SHP77 treated with DMSO at 0.1 percent for 48 hours (cell line): ENCODE measurements around the gene CAMK1D.
A peak's percentile ranks its signal among the peaks of the same experiment; 100 is the strongest.
"Not testable (repeated sequence)": the region's sequence is repeated elsewhere in the genome, so short reads cannot be mapped to it uniquely, and the experiment has no call there.

ENCODE experiments used
- DNase-seq: peaks from one replicate; lab custom pipeline; 2025; lab: John Stamatoyannopoulos, UW

The CAMK1D gene

DNA sequence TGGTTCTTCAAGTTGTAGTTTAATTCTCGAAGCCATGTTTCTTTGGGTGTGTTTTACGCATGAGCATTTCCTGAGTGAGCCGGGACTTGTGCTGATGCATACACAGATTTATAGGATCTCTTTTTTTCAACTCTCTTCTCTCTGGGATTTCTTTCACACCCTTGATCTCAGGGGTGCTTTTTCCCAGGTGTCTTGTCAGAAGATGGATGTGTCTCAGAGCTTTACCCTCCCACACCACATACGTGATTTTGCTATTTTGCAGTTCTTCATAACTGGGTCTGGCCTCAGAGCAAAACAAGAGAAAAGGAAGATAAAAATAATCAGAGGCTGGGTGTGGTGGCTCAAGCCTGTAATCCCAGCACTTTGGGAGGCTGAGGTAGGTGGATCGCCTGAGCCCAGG is 177.0 kb downstream of the CAMK1D start:
- no peak for DNase-seq

DNA sequence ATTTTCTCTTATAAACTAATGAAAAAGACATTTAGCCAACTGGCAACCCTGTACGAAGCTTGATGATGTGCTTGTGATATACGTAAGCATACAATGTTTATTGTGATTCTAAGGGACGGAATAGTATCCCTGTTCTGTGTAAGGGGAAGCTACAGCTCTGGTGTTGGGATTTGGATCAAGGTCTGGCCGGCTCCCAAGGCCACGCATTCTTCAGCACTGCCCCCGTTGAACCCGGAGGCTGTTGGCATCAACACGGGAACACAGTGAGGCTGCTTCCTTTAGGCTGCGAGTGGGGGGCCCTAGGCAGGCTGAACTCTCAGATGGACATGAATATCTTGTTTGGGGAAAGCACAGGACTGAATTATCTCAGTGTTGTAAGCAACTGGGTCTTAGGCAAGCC is 180.6 kb downstream of the CAMK1D start:
- DNase-seq, result no peak

DNA sequence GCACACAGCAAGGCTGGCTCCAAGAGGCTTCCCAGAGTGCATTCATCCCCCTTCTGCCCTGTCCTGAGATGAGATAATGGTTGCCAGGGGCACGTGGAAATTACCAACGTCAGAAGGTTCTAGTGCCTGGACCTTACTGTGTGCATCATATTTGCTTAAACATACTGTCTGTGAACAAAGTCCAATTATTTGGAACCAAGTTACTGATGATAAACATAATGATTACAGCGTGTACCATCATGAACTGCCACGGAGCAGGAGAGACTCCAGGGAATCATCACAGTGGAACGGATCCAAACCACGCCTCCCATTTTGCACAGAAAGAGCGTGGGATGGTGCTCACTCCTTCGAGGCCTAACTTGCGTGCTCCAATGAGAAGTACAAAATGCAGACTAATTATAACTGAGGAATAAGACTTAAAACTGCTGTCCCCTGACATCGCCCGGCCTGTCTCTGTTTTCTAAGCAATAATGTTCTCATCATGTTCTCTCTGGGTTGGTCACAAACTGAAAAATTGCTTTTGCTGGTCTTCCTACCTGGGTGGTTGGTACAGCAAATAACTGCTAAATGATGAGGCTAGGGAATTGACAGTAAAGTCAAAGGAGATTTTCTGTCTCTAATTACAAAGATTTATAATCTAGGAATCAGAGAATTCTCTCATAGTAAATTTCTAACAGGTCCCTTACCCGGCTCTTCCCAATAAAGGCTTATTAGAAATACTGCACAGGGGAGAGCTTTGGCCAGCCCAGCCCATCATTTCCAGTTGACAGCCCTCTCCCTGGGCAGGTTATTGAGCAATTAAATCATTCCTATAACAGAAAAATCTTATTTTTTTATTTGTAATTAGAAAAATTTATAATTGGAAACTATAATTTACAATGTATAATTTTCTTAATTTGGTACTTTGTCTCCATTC is 182.2 kb downstream of the CAMK1D start:
- DNase-seq, result no peak

DNA sequence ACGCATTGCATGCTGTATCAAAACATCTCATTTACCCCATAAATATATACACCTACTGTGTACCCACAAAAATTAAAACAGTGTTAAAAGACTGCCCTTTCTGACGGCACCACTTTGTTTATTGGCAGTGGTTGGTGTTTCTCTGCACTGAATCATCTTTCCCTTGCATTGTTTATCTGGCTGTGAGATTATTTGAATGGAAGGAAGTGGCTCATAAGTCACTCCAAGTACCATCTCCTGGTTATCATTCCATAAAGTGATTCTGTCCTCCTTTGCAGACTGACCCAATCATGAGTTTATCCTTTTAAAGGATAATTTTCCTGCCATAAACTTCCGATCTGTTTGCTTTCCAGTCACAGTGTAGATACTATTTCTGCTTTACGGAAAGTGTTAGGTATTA is 183.8 kb downstream of the CAMK1D start:
- DNase-seq, result no peak

DNA sequence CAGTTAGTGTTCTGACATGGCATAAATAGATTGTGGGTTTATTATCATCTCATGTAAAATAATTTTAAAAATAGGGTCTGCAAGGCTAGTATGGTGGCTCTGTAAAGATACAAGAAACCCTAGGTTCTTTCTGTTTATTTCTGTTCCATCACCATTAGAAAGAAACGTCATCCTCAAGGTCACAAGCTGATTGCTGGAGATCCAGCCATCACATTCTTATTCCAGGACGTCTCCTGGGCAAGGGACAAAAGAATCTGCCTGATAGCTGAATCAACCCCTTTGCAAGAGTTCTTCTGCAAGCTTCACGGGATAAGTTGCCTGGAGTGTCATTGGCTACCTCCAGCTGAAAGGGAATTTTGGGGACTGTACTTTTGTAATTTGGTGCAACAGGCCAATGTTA is 184.4 kb downstream of the CAMK1D start:
- no peak for DNase-seq

DNA sequence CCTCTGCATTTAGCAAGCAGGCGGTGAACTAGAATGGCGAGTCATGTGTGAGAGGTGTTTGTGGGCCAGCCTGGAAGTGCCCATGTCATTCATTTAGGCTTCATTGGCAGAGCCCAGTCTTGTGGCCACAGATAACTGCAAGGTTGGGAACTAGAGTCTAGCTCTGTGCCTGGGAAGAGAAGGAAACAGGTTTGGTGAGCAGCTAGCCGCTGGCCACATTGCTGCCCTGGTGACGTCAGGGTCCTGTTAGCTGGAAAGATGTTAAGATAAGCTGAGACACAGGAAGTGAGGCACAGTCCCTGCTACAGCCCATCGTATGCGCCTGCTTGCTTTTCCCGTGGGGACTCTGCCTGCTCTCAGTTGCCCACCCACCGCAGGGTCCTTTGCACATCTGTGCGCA is 185.5 kb downstream of the CAMK1D start:
- no peak for DNase-seq

DNA sequence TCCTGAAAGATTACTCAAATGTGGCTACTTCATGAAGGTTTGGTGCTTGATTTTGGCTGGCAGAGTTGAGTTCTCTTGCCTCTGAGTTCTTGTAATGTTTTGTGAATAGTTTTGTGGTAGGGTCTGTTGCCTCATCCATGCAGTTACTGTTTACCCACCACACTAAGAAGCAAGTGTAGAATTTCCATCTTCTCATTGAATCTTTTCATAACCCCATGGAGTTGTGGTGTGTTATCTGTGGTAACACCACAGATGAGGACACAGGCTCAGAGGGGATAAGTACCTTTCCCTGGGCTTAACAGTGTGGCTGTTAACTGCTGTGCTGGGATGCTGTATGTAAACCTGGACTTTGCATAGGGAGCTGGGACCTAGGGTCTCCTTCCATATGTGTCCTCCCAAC is 186.3 kb downstream of the CAMK1D start:
- no peak for DNase-seq

DNA sequence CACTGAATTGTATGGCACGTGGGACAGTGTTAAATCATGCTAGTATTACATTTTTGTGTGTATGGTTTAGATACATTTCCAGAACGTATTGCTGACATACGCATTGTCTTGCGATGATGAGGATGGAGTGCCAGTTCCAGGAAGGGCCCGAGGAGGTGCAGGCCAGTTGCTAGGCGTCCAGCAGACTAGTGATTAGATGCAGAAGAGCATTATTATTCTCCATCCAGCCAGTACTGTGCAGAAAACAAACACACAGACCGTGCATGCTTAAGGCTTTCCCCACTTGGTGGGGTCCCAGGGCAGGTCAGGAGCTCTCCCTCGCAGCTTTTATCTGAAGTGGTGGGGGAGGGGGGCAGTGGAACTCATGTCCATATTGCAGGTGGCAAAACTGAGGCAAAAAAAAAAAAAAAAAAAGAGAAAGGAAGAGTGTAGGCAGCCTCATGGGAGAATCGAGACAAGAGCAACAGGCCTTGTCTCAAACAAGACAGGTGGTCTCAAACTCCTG is 189.2 kb downstream of the CAMK1D start:
- no peak for DNase-seq

DNA sequence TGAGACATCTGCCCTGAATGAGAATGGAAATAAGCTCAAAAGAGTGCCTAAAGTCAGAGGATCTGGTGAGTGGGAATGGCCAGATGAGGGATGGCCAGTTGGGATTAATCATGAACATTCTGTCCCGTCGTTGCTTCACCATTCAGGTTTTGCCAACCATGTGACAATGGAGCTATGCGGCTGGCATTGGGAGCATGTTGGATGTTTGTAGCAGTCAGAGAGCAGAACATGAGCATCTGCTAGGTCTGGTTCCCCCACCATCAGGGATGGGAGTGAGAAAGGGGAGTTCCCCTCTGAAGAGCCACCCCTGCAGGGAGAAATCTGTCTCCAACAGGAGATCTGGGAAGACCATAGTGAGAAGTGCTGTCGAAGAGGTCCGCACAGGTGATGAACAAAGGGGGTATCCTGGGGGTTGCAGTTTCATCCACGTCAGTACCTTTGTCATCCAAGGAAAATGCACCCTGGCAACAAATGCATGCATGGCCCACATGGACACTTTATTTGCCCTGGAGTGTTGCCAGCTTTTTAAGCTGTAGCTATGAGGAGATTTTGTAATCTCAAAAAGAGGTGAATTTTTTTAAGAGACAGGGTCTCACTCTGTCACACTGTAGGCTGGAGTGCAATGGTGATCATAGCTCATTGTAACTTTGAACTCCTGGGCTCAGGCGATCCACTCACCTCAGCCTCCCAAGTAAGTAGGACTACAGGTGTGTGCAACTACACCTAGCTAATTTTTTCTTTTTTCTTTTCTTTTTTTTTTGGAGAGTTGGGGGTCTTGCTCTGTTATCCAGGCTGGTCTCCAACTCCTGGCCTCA is 190.2 kb downstream of the CAMK1D start:
- DNase-seq, result no peak

DNA sequence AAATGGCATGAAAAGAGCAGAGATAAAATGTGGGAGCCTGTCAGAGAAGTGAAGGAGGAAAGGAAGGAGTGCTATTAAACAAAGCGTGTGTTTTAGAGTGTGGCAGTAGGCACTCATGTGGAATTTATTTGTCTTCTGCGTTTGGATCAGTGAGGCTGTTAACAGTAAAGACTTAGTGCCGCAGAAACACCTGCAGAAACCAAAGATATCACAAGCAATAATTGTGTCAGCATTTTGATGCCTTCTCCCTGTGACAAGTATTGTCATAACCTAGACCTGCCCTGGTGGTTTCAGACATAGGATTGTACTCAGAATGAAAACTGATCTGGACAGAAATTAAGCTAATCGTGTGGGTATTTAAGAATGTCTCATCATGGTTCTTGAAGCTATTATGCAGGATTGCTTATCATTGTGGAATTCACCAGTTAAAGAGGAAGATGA is 191.0 kb downstream of the CAMK1D start:
- DNase-seq, result no peak

DNA sequence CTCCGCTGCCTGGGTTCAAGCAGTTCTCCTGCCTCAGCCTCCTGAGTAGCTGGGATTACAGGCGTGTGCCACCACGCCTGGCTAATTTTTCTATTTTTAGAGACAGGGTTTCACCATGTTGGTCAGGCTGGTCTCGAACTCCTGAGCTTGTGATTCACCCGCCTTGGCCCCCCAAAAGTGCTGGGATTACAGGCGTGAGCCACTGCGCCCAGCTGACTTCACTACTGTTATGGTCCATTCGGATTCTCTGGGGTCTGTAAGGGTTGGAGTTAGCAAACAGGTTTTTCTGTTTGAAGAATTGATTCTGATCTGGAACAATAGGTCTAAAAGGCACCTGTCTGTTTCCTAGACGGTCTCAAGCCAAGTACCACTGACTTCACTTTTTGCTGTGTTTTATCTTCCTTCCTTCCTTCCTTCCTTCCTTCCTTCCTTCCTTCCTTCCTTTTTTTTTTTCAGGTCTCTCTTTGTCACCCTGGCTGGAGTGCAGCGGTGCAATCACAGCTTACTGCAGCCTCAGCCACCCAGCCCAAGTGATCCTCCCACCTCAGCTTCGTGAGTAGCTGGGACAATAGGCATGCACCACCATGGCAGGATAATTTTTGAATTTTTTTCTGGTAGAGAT is 192.2 kb downstream of the CAMK1D start:
- DNase-seq, result no peak

DNA sequence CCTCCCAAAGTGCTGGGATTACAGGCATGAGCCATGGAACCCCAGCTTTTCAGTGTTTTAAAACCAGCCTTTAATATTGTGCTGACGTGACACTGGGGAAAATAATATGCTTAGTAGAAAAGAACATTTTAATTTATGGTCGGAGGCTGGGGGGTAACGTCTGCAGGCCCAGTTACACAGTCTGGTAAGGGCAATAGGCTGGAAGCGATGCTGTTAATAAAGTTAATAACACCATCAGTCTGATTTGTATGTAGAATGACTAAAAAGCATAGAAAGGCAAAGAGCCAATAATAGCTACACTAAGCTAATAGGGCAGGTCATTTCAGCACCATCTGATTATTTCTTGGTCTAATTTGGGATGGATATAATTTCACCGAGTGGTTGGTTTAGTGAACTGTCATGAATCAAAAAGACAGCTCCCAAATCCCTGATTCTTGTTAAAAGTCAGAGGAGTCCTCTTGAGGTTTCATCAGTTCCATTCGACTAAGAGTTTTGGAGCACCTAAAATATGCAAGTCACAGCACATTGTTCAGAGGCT is 192.9 kb downstream of the CAMK1D start:
- no peak for DNase-seq

DNA sequence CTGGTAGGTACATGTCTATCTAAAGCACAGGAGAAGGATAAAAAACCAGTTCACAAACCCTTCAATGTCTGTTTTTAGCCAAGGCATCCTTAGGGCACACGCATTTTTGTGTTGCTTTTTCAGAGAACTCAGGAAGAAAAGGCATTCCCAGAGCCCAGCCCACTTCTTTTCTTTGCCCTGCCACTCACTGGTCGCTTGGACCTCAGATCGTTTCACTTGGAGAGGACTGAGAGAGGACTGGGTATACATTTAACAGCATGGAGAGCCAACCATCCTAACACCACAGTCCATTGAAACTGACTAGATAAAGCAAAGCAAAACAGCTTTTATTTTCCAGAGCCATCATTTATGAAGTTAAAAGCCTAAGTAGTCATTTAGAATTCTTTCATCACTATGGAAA is 194.2 kb downstream of the CAMK1D start:
- no peak for DNase-seq

DNA sequence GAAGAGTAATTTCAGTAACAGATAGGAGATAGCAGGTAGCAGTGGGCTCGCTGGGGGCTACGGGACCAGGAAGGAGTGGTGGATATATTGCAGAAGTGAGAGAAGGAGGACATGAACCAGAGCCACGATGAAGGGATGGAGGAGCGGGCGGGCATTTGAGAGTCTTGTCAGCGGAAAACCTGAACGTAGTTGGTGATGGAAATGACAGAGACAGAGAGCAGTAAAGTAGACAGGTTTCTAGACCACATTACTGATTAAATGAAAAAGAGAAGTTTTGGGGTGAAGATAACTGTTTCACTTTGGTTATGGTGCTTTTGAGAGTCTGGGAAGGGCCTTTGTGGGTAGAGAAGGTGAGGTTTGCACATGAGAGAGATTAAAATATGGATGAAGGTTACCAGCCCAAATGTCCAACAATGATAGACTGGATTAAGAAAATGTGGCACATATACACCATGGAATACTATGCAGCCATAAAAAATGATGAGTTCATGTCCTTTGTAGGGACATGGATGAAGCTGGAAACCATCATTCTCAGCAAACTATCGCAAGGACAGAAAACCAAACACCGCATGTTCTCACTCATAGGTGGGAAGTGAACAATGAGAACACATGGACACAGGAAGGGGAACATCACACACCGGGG is 196.9 kb downstream of the CAMK1D start:
- not testable (repeated sequence) for DNase-seq

DNA sequence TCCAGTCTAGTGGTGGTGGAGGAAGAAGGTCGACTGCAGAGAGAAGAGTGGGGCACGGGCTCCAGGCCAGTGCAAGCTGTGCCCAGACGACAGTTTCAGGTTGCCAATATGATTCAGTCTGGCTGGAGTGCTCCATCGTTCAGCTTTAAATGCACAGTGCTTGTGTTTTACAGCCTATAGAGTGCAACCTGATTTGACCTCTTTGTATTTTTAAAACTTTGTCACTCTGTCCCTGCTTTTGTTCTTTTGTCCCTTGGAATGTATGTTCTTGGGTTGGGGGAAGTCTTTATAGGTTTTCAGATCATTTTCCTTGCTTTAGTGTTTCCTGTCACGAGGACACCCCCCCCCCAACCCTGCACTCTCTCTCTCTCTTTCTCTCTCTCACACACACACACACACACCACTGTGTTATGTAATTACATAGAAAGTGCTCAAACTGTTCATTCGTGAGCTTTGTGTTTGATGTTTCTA is 198.0 kb downstream of the CAMK1D start:
- peak; percentile 18 for DNase-seq

DNA sequence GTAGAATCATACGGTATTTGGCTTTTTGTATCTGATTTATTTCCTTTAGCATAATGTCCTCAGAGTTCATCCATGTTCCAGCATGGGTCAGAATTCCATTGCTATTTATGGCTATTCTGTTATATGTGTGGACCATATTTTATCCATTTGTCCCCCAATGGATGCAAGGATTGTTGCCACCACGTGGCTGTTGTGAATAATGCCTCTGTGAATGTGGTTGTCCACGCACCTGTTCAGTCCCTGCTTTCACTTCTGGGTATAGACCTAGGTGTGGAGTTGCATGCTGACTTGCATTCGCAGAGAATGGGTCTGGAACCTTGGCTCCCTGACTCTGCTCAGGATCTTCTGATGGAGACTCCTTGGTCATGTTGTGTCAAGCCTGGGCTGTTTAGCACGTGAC is 199.9 kb downstream of the CAMK1D start:
- no peak for DNase-seq

DNA sequence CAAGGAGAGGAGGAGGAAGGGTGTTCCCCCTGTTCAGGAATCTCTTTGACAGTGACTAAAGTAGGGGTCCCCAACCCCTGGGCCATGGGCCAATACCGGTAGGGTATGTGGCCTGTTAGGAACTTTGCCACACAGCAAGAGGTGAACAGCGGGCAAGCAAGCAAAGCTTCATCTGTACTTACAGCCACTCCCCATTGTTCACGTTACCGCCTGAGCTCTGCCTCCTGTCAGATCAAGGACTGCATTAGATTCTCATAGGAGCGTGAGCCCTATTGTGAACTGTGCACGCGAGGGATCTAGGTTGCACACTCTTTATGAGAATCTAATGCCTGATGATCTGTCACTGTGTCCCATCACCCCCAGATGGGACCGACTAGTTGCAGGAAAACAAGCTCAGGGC is 201.6 kb downstream of the CAMK1D start:
- no peak for DNase-seq

DNA sequence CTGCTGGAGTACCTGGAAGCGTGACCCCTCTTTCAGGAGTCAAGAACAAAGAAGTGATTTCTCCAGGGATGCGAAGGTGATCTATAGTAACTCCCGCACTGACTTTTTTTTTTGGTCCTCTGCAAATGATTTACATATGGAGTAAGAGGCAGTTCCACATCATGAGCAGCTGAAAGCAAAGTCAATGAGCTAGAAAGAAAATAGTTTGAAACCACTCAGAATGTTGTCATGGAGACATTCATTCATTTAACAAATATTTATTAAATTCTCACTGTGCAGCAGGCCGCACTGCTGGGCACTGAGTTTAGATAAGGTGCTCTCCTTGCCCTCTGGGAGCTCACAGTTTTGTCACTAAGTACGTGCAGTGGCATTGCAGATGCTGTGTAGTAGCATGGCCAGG is 206.7 kb downstream of the CAMK1D start:
- DNase-seq, result no peak

DNA sequence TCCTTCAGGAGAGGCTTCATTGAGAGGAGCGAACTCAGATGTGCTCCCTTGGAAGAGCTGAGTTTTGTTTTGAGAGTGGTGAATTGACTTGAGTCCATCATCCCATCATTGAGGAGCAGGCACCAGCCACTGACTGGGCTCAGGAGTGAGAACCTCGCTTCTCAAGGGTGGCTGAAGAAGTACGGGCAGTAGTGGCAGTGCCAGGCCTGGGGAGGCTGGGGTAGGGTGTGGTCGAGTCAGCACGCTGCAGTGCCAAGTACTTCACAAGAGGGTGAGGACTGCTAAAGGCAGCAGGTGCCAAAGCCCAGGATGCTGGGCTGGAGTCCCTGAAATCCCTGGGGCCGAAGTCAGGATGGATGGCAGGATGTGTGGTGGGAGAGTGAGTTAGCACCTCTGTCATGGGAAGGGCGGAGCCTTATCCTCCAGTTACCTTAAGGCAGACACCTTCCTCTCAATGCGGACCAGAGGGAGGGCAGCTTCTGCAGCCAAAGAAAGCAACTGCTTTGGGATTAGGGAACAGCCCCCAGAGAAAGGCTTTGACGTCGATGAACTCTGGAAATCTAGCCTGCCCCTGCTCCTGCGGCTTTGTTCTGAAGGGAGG is 210.3 kb downstream of the CAMK1D start:
- DNase-seq, result no peak

DNA sequence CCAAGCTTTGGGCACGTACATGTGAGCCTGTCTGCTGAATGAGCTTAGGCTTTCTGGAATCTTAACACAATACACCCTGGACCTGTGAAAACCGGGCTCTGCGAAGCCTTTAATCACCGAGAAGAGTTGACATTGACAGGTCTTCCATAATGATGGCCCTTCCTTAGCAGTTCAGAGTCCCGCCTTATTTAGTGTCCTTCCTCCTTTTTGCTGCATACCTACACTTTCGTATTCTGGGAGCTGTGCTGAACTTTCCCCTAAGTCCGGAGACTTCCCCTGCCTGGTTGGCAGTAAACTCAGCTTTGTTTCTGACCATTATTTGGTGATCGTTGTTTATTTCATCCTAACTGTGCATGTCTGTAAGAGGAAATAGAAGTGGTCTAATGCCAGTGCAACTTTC is 212.0 kb downstream of the CAMK1D start:
- no peak for DNase-seq

DNA sequence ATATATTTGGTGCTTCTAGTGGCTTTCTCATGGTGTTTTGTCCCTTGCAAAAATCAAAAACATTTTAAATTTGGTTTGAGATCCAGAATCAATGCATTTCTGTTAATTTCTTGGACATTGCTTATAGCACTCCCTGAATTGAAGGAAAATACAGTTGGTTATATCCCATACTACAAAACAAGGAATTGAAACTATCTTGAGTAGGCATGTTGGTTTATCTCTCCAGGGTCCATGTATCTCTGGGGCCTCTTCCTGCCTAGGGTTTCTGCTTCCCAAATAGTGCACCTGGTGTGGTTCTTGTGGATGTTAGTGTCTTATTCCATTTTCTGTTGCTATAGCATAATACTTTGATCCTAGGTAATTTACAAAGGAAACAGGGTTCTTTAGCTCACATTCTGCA is 212.4 kb downstream of the CAMK1D start:
- DNase-seq, result no peak
